Left lung (tissue), 10 donors: Measurements from ENCODE around the gene RINT1. TPM values are rescaled to one million over a fixed set of nuclear protein-coding genes. Genes with fewer than 3 reads are reported as not detected.

Experiments
- ATAC-seq: fragments of 200-7000 bp; cut with Tn5 transposase; one replicate; pipeline ENCODE4 v1.9.1; 2020; ENCODE audit warnings: moderate library complexity
- DNase-seq, 4 donors: peaks; one replicate each; pipeline ENCODE4 v3.0.0-alpha.2; 2013 to 2020
- H3K27ac ChIP-seq, 2 donors: fragments of 200-600 bp; sonication (generic) in 1 of 2; one replicate each; pipeline versions ENCODE4 v1.5.0 to v1.8.0; 2020 to 2021
- H3K27me3 ChIP-seq, 2 donors: fragments of 200-600 bp; sonication (generic) in 1 of 2; one replicate each; pipeline versions ENCODE4 v1.5.0 to v1.8.0; 2020 to 2021
- H3K36me3 ChIP-seq, 2 donors: fragments of 200-600 bp; sonication (generic) in 1 of 2; one replicate each; pipeline versions ENCODE4 v1.5.0 to v1.8.0; 2020 to 2021
- H3K4me1 ChIP-seq, 2 donors: fragments of 200-600 bp; one replicate each; pipeline ENCODE4 v1.8.0; 2021
- H3K4me3 ChIP-seq, 2 donors: fragments of 200-600 bp; sonication (generic) in 1 of 2; one replicate each; pipeline versions ENCODE4 v1.5.0 to v1.8.0; 2020 to 2021; ENCODE audit warnings: mild to moderate bottlenecking in 1 of 2
- H3K9me3 ChIP-seq, 2 donors: fragments of 200-600 bp; sonication (generic) in 1 of 2; one replicate each; pipeline versions ENCODE4 v1.5.0 to v1.8.0; 2020 to 2021
- intact Hi-C, 2 donors: fragments of 100-400 bp; cut with DNase I; formaldehyde crosslinking; loops; one replicate each; pipeline versions ENCODE4 v1.11.2 to v1.14.2; 2022
- polyA plus RNA-seq, 6 donors: library from polyadenylated mRNA; unstranded; fragments of 120-200 nt; gene quantifications; one replicate each; pipeline ENCODE4 v1.2.1, GENCODE V29; 2013; ENCODE audit not compliant: insufficient read length in 6 of 6
- total RNA-seq, 2 donors: library from RNA; stranded (reverse); fragmentation: NEBNext Ultra II Directional; extraction: Animal tissue kit (Norgen Biotek cat#: 25700); gene quantifications; one replicate each; pipeline ENCODE4 v1.2.1, GENCODE V29; 2021
- TF ChIP-seq, protein P1 (sequence below), 2 donors: fragments of 200-600 bp; sonication (generic) in 1 of 2; IDR thresholded peaks; one replicate each; pipeline versions ENCODE4 v1.5.0 to v1.8.0; 2021; ENCODE audit warnings: antibody characterized with exemption in 2 of 2
- donor health status: DM: no; HTN: yes; CAD: no.
- donor health status: DM: no; HTN: no; CAD: no.

RINT1 gene
- total and polyA plus RNA-seq, 8 donors, result 15.0 to 36.2 (median 30.6) TPM

- H3K9me3 ChIP-seq, result no peaks in the 10 kb centered on the region
- TF ChIP-seq, protein P1, sequence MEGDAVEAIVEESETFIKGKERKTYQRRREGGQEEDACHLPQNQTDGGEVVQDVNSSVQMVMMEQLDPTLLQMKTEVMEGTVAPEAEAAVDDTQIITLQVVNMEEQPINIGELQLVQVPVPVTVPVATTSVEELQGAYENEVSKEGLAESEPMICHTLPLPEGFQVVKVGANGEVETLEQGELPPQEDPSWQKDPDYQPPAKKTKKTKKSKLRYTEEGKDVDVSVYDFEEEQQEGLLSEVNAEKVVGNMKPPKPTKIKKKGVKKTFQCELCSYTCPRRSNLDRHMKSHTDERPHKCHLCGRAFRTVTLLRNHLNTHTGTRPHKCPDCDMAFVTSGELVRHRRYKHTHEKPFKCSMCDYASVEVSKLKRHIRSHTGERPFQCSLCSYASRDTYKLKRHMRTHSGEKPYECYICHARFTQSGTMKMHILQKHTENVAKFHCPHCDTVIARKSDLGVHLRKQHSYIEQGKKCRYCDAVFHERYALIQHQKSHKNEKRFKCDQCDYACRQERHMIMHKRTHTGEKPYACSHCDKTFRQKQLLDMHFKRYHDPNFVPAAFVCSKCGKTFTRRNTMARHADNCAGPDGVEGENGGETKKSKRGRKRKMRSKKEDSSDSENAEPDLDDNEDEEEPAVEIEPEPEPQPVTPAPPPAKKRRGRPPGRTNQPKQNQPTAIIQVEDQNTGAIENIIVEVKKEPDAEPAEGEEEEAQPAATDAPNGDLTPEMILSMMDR (IDR thresholded peaks at IDR 0.05), result no peak
- no peak overlapping the region for H3K27ac ChIP-seq
- no peak overlapping the region for H3K4me3 ChIP-seq
- DNase-seq, result no peak
- H3K36me3 ChIP-seq, result peaks cover 5 to 78% of the 10 kb centered on the region in 2 donors
- no peaks in the 10 kb centered on the region for H3K4me1 ChIP-seq
- no peak for ATAC-seq
- intact Hi-C loops, result no loop called here
- no peaks in the 10 kb centered on the region for H3K27me3 ChIP-seq
Measured at GRCh38 chr7:105567024-105567423, 35.0 kb downstream of the RINT1 start.

DNA sequence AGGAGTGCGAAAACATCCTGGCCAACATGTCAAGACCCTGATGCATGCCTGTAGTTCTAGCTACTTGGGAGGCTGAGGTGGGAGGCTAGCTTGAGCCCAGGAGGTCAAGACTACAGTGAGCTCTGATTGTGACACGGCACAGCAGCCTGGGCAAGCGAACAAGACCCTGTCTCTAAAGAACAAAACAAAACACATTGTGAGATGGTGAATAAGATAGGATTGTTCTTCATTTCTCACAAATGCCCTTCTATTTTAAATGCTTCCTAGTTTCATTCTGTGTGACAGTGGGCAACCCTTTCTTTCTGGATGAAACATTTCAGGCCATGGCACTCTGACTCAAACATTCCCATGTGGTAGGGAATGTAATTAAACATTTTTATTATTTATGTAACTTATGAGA, 35.8 kb downstream of the RINT1 start:
- no peak overlapping the region for H3K4me3 ChIP-seq
- no peak for ATAC-seq
- intact Hi-C loops, result no loop called here
- TF ChIP-seq, protein P1 (IDR thresholded peaks at IDR 0.05), result no peak
- H3K36me3 ChIP-seq, result peaks cover 5 to 70% of the 10 kb centered on the region in 2 donors
- no peak for DNase-seq
- no peaks in the 10 kb centered on the region for H3K4me1 ChIP-seq
- no peak overlapping the region for H3K27ac ChIP-seq
- H3K9me3 ChIP-seq, result no peaks in the 10 kb centered on the region
- no peaks in the 10 kb centered on the region for H3K27me3 ChIP-seq

GRCh38 chr7:105571891-105572290, 39.9 kb downstream of the RINT1 start:
- Histone ChIP-seq H3K27ac (no peak overlapping the region), H3K4me1 (no peaks in the 10 kb centered on the region), H3K36me3 (peaks cover 0 to 30% of the 10 kb centered on the region in 2 donors), H3K9me3 (no peaks in the 10 kb centered on the region), H3K27me3 (no peaks in the 10 kb centered on the region), H3K4me3 (no peak overlapping the region)
- ATAC-seq (no peak), DNase-seq (no peak)
- TF ChIP-seq, protein P1 (IDR thresholded peaks at IDR 0.05), result no peak
- intact Hi-C loops, result no loop called here

DNA sequence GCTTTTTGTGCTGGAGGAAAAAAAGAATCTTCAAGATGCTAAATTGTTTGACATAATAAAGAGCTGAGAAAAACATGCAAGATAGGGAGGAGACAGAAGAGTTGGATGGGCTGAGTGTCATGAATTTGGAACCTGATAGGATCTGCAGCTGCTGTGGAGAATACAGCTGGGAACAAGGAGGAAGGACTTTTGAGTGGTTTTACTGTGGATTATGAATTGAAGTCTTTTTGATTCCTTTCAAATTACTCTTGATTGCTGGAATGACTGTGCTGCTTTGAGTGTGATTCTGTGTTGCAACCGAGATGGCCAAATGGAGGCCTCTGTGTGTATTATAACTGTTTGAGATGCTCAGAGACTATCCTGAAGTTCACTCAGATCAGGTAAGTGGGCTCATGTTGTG, 45.2 kb downstream of the RINT1 start:
- intact Hi-C loops, result no loop called here
- H3K9me3 ChIP-seq, result no peaks in the 10 kb centered on the region
- TF ChIP-seq, protein P1 (IDR thresholded peaks at IDR 0.05), result no peak
- ATAC-seq, result no peak
- peak in 2 of 4 donors; percentile 44 to 54 for DNase-seq
- H3K36me3 ChIP-seq, result no peaks in the 10 kb centered on the region
- peaks cover 0 to 8% of the 10 kb centered on the region in 2 donors for H3K4me1 ChIP-seq
- no peak overlapping the region for H3K4me3 ChIP-seq
- H3K27me3 ChIP-seq, result peaks cover 0 to 10% of the 10 kb centered on the region in 2 donors
- H3K27ac ChIP-seq, result no peak overlapping the region

GRCh38 chr7:105578496-105578895, 46.5 kb downstream of the RINT1 start:
- Histone ChIP-seq H3K9me3 (no peaks in the 10 kb centered on the region), H3K27ac (no peak overlapping the region), H3K36me3 (no peaks in the 10 kb centered on the region), H3K4me3 (no peak overlapping the region), H3K4me1 (peaks cover 0 to 8% of the 10 kb centered on the region in 2 donors), H3K27me3 (peaks cover 0 to 10% of the 10 kb centered on the region in 2 donors)
- ATAC-seq, result no peak
- DNase-seq, result no peak
- intact Hi-C loops, result no loop called here
- TF ChIP-seq, protein P1 (IDR thresholded peaks at IDR 0.05), result no peak
